Dedifferentiated amniotic fluid mesenchymal stem cell (primary cell): ENCODE measurements around the gene MEI1.

Source experiments
- DNase-seq: peaks from one replicate; pipeline ENCODE4 v3.0.0-alpha.2; 2016; ENCODE audit errors: extremely low spot score

Gene MEI1

GRCh38 chr22:41742918-41743317 is 43.6 kb downstream of the MEI1 start:
- DNase-seq: no peak

- no peak for DNase-seq
Observed at GRCh38 chr22:41745968-41746367, 46.7 kb downstream of the MEI1 start.

- DNase-seq: peak; percentile 72
Observed at GRCh38 chr22:41746567-41747400, 47.5 kb downstream of the MEI1 start.

- no peak for DNase-seq
Observed at GRCh38 chr22:41752011-41752970, 53.0 kb downstream of the MEI1 start.

- DNase-seq: no peak
Observed at GRCh38 chr22:41753984-41754383, 54.7 kb downstream of the MEI1 start.

- DNase-seq: no peak
Observed at GRCh38 chr22:41757502-41757901, 58.2 kb downstream of the MEI1 start.

- no peak for DNase-seq
Observed at GRCh38 chr22:41758231-41758630, 58.9 kb downstream of the MEI1 start.

GRCh38 chr22:41762980-41763779 is 63.9 kb downstream of the MEI1 start:
- DNase-seq: no peak

GRCh38 chr22:41766476-41766875 is 67.2 kb downstream of the MEI1 start:
- DNase-seq: no peak

GRCh38 chr22:41768430-41768829 is 69.1 kb downstream of the MEI1 start:
- DNase-seq: no peak

GRCh38 chr22:41770715-41771468 is 71.6 kb downstream of the MEI1 start:
- DNase-seq: no peak

- DNase-seq: no peak
Observed at GRCh38 chr22:41772198-41772597, 72.9 kb downstream of the MEI1 start.

- DNase-seq: no peak
Observed at GRCh38 chr22:41772645-41773044, 73.3 kb downstream of the MEI1 start.

- no peak for DNase-seq
Observed at GRCh38 chr22:41775338-41775737, 76.0 kb downstream of the MEI1 start.

- DNase-seq: no peak
Observed at GRCh38 chr22:41775976-41776375, 76.7 kb downstream of the MEI1 start.

GRCh38 chr22:41776381-41776780 is 77.1 kb downstream of the MEI1 start:
- DNase-seq: no peak

- DNase-seq: no peak
Observed at GRCh38 chr22:41777749-41778425, 78.6 kb downstream of the MEI1 start.

GRCh38 chr22:41779929-41780505 is 80.7 kb downstream of the MEI1 start:
- DNase-seq: no peak

- no peak for DNase-seq
Observed at GRCh38 chr22:41780746-41781505, 81.6 kb downstream of the MEI1 start.
